Thyroid gland (tissue), 4 donors: ENCODE results near the gene ATE1.

Experiments used
- CTCF ChIP-seq, 6 experiments: fragments of 200-600 bp in 3 of 6; fragments of 450-650 bp in 3 of 6; sonication (generic) in 3 of 6; IDR thresholded peaks; one replicate each; pipeline ENCODE4 v1.5.1; 2016 to 2019; ENCODE audit warnings: antibody characterized with exemption in 6 of 6, mild to moderate bottlenecking in 2 of 6, inconsistent platforms in 1 of 6, moderate library complexity in 1 of 6
- POLR2A ChIP-seq, 2 donors: fragments of 450-650 bp; IDR thresholded peaks; one replicate each; pipeline ENCODE4 v1.6.1; 2017; ENCODE audit warnings: antibody characterized with exemption in 2 of 2, mild to moderate bottlenecking in 2 of 2, moderate library complexity in 1 of 2

- TF ChIP-seq POLR2A (IDR thresholded peaks at IDR 0.05) (no peak), CTCF (IDR thresholded peaks at IDR 0.05) (no peak)
Observed at GRCh38 chr10:121961456-121961855, 33.6 kb upstream of the ATE1 start.
